HEK293 (cell line): ENCODE data around the gene SOX6.

ENCODE experiments used
- CTCF ChIP-seq: fragments of 450-650 bp; formaldehyde crosslinking; IDR thresholded peaks from 2 replicates; pipeline ENCODE4 v1.5.1; 2016; ENCODE audit warnings: missing biosample characterization, missing genetic modification characterization
- GLI4 ChIP-seq: fragments of 450-650 bp; formaldehyde crosslinking; IDR thresholded peaks from 2 replicates; pipeline ENCODE4 v1.5.1; 2016; ENCODE audit warnings: missing biosample characterization, missing genetic modification characterization
- KLF7 ChIP-seq: fragments of 450-650 bp; formaldehyde crosslinking; IDR thresholded peaks from 2 replicates; pipeline ENCODE4 v1.5.1; 2016; ENCODE audit warnings: missing biosample characterization, missing genetic modification characterization, borderline replicate concordance
- PATZ1 ChIP-seq: fragments of 450-650 bp; formaldehyde crosslinking; IDR thresholded peaks from 2 replicates; pipeline ENCODE4 v1.5.1; 2016; ENCODE audit warnings: missing biosample characterization, missing genetic modification characterization
- ZNF184 ChIP-seq: fragments of 450-650 bp; IDR thresholded peaks from 2 replicates; pipeline ENCODE4 v1.5.1; 2018; ENCODE audit warnings: missing biosample characterization, mild to moderate bottlenecking, missing genetic modification characterization
- ZNF645 ChIP-seq: fragments of 450-650 bp; formaldehyde crosslinking; IDR thresholded peaks from 2 replicates; pipeline ENCODE4; 2016; ENCODE audit warnings: missing biosample characterization, missing genetic modification characterization
- TF ChIP-seq, protein P1 (sequence below): fragments of 450-650 bp; formaldehyde crosslinking; IDR thresholded peaks from 2 replicates; pipeline ENCODE4 v1.5.1; 2017; ENCODE audit warnings: missing biosample characterization, mild to moderate bottlenecking, missing genetic modification characterization, moderate library complexity

- TF ChIP-seq CTCF (tag by site-specific recombination) (no peak), KLF7 (tag by site-specific recombination) (no peak), ZNF184 (tag by site-specific recombination) (no peak), GLI4 (tag by site-specific recombination) (no peak), ZNF645 (no peak), PATZ1 (no peak)
- TF ChIP-seq, protein P1, sequence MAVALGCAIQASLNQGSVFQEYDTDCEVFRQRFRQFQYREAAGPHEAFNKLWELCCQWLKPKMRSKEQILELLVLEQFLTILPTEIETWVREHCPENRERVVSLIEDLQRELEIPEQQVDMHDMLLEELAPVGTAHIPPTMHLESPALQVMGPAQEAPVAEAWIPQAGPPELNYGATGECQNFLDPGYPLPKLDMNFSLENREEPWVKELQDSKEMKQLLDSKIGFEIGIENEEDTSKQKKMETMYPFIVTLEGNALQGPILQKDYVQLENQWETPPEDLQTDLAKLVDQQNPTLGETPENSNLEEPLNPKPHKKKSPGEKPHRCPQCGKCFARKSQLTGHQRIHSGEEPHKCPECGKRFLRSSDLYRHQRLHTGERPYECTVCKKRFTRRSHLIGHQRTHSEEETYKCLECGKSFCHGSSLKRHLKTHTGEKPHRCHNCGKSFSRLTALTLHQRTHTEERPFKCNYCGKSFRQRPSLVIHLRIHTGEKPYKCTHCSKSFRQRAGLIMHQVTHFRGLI = no peak
Measured at GRCh38 chr11:15969281-15969680, 387.1 kb downstream of the SOX6 start.
